VCaP (cell line): ENCODE measurements around the gene GAST.

Source experiments
- H3K27ac ChIP-seq: fragments of 450-650 bp; 2 replicates; pipeline ENCODE4 v1.5.1; 2017
- TF ChIP-seq, protein P1 (sequence below): fragments of 450-650 bp; conservative IDR thresholded peaks from 2 replicates; pipeline ENCODE4 v1.5.1; 2017; ENCODE audit warnings: mild to moderate bottlenecking, moderate library complexity

Gene GAST

GRCh38 chr17:41666708-41667279 is 45.3 kb upstream of the GAST start:
- peak overlapping the region; percentile 82 for H3K27ac ChIP-seq
- TF ChIP-seq, protein P1, sequence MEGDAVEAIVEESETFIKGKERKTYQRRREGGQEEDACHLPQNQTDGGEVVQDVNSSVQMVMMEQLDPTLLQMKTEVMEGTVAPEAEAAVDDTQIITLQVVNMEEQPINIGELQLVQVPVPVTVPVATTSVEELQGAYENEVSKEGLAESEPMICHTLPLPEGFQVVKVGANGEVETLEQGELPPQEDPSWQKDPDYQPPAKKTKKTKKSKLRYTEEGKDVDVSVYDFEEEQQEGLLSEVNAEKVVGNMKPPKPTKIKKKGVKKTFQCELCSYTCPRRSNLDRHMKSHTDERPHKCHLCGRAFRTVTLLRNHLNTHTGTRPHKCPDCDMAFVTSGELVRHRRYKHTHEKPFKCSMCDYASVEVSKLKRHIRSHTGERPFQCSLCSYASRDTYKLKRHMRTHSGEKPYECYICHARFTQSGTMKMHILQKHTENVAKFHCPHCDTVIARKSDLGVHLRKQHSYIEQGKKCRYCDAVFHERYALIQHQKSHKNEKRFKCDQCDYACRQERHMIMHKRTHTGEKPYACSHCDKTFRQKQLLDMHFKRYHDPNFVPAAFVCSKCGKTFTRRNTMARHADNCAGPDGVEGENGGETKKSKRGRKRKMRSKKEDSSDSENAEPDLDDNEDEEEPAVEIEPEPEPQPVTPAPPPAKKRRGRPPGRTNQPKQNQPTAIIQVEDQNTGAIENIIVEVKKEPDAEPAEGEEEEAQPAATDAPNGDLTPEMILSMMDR: peak; percentile 96

DNA sequence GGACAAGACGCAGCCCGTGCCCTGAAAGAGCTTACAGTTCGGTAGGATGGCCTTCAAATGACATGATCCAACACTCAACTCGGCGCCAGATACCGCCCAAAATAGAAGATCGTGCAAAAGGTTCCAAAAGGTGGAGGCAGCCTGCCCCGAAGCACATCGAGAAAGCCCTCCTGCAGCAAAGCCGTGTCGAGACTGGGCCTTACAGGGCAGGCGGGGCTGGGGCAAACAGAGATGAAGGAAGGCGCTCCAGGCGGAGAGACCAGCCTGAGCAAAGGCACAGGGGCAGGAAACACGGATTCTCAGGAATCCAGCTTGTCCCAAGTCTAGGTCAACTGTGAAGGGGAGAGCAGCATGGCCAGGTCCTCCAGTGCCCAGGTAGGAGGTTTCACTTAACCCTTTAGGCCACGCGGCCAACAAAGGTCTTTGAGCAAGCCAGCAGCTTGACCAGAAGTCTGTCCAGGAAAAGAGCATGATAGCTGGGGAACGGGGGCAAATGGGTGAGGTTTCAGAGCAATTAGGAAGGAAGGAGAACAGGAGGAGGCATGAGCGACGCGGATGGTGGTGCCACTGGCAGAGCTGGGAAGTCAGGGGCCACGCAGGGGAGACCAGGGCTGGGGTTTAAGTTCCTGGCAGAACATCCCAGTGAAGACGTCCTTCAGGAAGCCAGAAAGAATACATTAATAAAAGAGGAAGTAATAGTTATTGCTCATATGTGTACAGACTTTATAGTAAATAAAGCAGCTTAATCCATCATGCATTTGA is 44.7 kb upstream of the GAST start:
- peak overlapping the region; percentile 82; the same call in 1 of the 2 replicates for H3K27ac ChIP-seq

DNA sequence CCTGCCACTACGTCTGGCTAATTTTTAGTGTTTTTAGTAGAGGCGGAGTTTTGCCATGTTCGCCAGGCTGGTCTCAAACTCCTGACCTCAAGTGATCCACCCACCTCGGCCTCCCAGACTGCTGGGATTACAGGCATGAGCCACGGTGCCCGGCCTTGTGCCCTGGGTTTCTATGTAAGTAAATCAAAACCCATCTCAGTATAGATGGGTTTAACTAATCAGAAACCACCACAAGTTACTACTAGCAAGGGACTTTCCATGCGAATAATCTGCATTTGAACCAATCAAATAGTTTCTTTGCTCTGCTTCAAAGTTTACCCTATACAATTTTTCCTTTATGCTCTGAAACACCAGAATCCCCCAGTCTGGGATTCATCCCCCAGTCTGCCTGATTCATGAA is 40.0 kb upstream of the GAST start:
- no peak overlapping the region for H3K27ac ChIP-seq
- TF ChIP-seq, protein P1: no peak

More for the DNA sequence above, 44.7 kb upstream of the GAST start:
- TF ChIP-seq, protein P1: peak; percentile 56

GRCh38 chr17:41675157-41676057 is 36.7 kb upstream of the GAST start:
- 0 out of 2 replicates have a peak overlapping the region, but pooled peaks have one; percentile 10 for H3K27ac ChIP-seq

DNA sequence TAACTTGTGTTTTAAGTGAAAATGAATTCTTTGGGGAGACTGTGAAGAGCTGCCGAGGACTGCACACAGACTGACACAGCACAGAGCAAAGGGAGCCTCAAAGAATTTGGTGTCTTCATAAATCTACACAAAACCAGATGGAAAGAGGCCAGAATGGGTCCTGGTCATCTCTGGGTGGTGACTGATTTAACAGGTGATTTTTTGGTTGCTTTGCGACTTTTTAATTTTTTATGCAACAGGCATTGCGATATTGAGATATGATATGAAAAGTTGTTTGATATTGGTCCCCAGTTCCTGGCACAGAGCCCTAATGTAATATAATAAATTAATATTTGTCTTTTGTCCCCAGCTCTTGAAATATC is 36.1 kb upstream of the GAST start:
- 0 out of 2 replicates have a peak overlapping the region, but pooled peaks have one; percentile 10 for H3K27ac ChIP-seq

DNA sequence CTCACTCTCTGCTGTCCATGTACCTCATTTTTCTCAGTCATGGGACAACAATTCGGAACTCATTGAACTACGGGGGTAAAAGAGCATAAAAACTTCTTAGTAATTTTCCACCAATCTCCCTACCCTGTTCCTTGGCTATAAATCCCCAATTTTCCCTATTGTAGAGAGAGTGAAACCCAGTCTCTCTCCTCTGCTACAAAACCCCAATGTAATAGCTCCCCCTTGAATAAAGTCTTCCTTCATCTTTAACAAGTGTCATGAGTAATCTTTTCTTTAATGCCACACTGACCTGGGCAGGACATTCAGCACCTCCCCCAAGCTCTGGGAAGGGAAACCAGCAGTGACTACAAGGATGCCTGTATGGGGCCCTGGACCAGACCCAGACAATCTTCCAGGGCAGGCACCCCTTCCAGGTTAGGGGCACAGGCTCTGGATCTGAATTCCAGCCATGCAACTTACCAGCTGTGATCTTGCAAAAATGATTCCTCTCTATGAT is 33.7 kb upstream of the GAST start:
- TF ChIP-seq, protein P1: no peak
- no peak overlapping the region for H3K27ac ChIP-seq

More for the DNA sequence above, 36.1 kb upstream of the GAST start:
- TF ChIP-seq, protein P1: no peak

DNA sequence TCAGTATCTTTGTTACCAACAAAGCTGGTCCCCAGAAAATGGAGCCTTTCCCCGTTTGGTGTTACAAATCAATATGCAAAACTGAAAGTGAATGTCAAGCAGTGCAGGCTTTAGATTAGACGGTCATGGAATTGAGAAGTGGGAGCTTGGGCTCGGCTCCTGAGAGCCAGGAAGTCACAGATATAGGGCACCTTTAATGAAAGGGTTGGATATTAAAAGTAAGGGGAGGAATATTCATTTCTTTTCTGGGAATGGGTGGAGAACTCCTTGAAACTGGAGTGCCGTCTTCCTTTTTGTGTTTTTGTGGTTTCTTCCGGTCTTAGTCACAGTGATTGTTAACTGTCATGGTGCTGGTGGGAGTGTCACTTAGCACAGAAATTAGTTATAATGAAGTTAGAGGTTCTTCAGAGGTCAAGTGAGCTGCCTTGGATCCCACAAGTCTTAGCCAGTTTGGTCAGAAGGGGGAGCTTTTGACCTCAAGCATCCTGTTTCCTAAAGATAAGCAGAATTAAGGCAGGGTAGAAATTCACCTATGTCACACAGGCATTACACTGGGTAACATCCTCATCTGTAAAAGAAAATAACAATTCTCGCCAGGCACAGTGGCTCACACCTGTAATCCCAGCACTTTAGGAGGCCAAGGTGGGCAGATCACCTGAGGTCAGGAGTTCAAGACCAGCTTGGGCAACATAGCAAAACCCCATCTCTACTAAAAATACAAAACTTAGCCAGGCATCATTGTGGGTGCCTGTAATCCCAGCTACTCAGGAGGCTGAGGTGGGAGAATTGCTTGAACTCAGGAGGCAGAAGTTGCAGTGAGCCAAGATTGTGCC is 33.0 kb upstream of the GAST start:
- H3K27ac ChIP-seq: no peak overlapping the region
- TF ChIP-seq, protein P1: no peak
